H9 (cell line): ENCODE data around the gene EYA4. TPM values are rescaled to one million over a fixed set of nuclear protein-coding genes. Genes with fewer than 3 reads are reported as not detected.
A peak's percentile ranks its signal among the peaks of the same experiment; 100 is the strongest.

ENCODE experiments used
- DNase-seq: peaks from one replicate; pipeline ENCODE4 v3.0.0-alpha.2; 2017
- H2AFZ ChIP-seq: one replicate; pipeline ENCODE4 v1.6.1; 2013; ENCODE audit warnings: mild to moderate bottlenecking, low read length, control low read depth, moderate library complexity
- H2AK5ac ChIP-seq: 2 replicates; pipeline ENCODE4 v1.6.1; 2013; ENCODE audit warnings: low read length, control low read depth, mixed read lengths; ENCODE audit not compliant: insufficient read length
- H2BK120ac ChIP-seq: one replicate; pipeline ENCODE4 v1.6.1; 2013; ENCODE audit warnings: low read depth, mild to moderate bottlenecking, low read length, control low read depth, inconsistent platforms; ENCODE audit not compliant: poor library complexity, severe bottlenecking
- H2BK12ac ChIP-seq: 2 replicates; pipeline ENCODE4 v1.6.1; 2013; ENCODE audit warnings: low read length, control low read depth, mixed read lengths, low read depth; ENCODE audit not compliant: insufficient read length
- H2BK15ac ChIP-seq: 2 replicates; pipeline ENCODE4 v1.6.1; 2013; ENCODE audit warnings: low read depth, low read length, control low read depth
- H2BK20ac ChIP-seq: one replicate; pipeline ENCODE4 v1.6.1; 2013; ENCODE audit warnings: low read depth, mild to moderate bottlenecking, low read length, control low read depth, inconsistent platforms; ENCODE audit not compliant: poor library complexity, severe bottlenecking
- H2BK5ac ChIP-seq: 2 replicates; pipeline ENCODE4 v1.6.1; 2013; ENCODE audit warnings: low read length, control low read depth, mixed read lengths; ENCODE audit not compliant: insufficient read length
- H3K14ac ChIP-seq: 2 replicates; pipeline ENCODE4 v1.6.1; 2013; ENCODE audit warnings: low read length, control low read depth; ENCODE audit not compliant: insufficient read depth
- H3K18ac ChIP-seq: 2 replicates; pipeline ENCODE4 v1.6.1; 2013; ENCODE audit warnings: low read depth, mild to moderate bottlenecking, mixed read lengths, low read length, control low read depth; ENCODE audit not compliant: insufficient read length
- H3K23ac ChIP-seq: 2 replicates; pipeline ENCODE4 v1.6.1; 2013; ENCODE audit warnings: low read length, control low read depth, mixed read lengths, low read depth; ENCODE audit not compliant: insufficient read length
- H3K23me2 ChIP-seq: 2 replicates; pipeline ENCODE4 v1.6.1; 2013; ENCODE audit warnings: low read depth, mild to moderate bottlenecking, mixed read lengths, low read length, control low read depth; ENCODE audit not compliant: insufficient read length, poor library complexity, severe bottlenecking
- H3K27ac ChIP-seq: 2 replicates; pipeline ENCODE4 v1.5.1; 2013; ENCODE audit warnings: low read length, control low read depth, mixed read lengths, low read depth; ENCODE audit not compliant: insufficient read length
- H3K27me3 ChIP-seq: 2 replicates; pipeline ENCODE4 v1.6.1; 2013; ENCODE audit warnings: low read length, control low read depth, inconsistent platforms; ENCODE audit not compliant: insufficient read depth
- H3K4ac ChIP-seq: 2 replicates; pipeline ENCODE4 v1.6.1; 2013; ENCODE audit warnings: low read depth, mild to moderate bottlenecking, control low read depth, inconsistent platforms, low read length, moderate library complexity
- H3K4me1 ChIP-seq: 2 replicates; pipeline ENCODE4 v1.6.1; 2013; ENCODE audit warnings: low read length, control low read depth, inconsistent platforms; ENCODE audit not compliant: insufficient read depth
- H3K4me2 ChIP-seq: 2 replicates; pipeline ENCODE4 v1.6.1; 2013; ENCODE audit warnings: low read length, control low read depth, mixed read lengths; ENCODE audit not compliant: insufficient read length, insufficient read depth
- H3K56ac ChIP-seq: 2 replicates; pipeline ENCODE4 v1.6.1; 2013; ENCODE audit warnings: low read depth, mild to moderate bottlenecking, mixed read lengths, low read length, control low read depth; ENCODE audit not compliant: insufficient read length
- H3K79me1 ChIP-seq: 2 replicates; pipeline ENCODE4 v1.6.1; 2013; ENCODE audit warnings: low read depth, mild to moderate bottlenecking, moderate library complexity, low read length, control low read depth, inconsistent platforms; ENCODE audit not compliant: insufficient read depth, poor library complexity, severe bottlenecking
- H3K79me2 ChIP-seq: 2 replicates; pipeline ENCODE4 v1.6.1; 2013; ENCODE audit warnings: low read length, control low read depth, inconsistent platforms; ENCODE audit not compliant: insufficient read depth
- H3K9ac ChIP-seq: 2 replicates; pipeline ENCODE4 v1.6.1; 2013; ENCODE audit warnings: low read length, control low read depth, mixed read lengths; ENCODE audit not compliant: insufficient read length; ENCODE audit errors: extremely low read depth
- H3K9me3 ChIP-seq: one replicate; pipeline ENCODE4 v1.6.1; 2013; ENCODE audit warnings: low read depth, low read length, inconsistent platforms; ENCODE audit not compliant: control insufficient read depth
- H3T11ph ChIP-seq: one replicate; pipeline ENCODE4 v1.6.1; 2013; ENCODE audit warnings: mild to moderate bottlenecking, low read length, control low read depth, inconsistent platforms
- H4K20me1 ChIP-seq: one replicate; pipeline ENCODE4 v1.6.1; 2013; ENCODE audit not compliant: control insufficient read depth, insufficient read length, insufficient read depth
- H4K5ac ChIP-seq: 2 replicates; pipeline ENCODE4 v1.6.1; 2013; ENCODE audit warnings: low read depth, mild to moderate bottlenecking, mixed read lengths, low read length, control low read depth; ENCODE audit not compliant: insufficient read length
- H4K8ac ChIP-seq: replicated peaks from 2 replicates; pipeline ENCODE4 v1.6.1; 2013; ENCODE audit warnings: low read length, control low read depth, mixed read lengths, low read depth; ENCODE audit not compliant: insufficient read length
- H4K91ac ChIP-seq: 2 replicates; pipeline ENCODE4 v1.6.1; 2013; ENCODE audit warnings: low read depth, mild to moderate bottlenecking, moderate library complexity, mixed read lengths, low read length, control low read depth; ENCODE audit not compliant: insufficient read length
- H3K27ac Mint-ChIP-seq, 3 experiments: 2 replicates in 2 of 3; 3 replicates in 1 of 3; pipeline ENCODE4 v1.8.0; 2020 to 2021; ENCODE audit warnings: mixed read lengths in 3 of 3, mild to moderate bottlenecking in 1 of 3, moderate library complexity in 1 of 3
- H3K27me3 Mint-ChIP-seq: 2 replicates; pipeline ENCODE4 v1.8.0; 2021; ENCODE audit warnings: low read depth, mild to moderate bottlenecking, moderate library complexity, mixed read lengths
- H3K36me3 Mint-ChIP-seq, 3 experiments: 2 replicates in 2 of 3; 3 replicates in 1 of 3; pipeline ENCODE4 v1.8.0; 2020 to 2021; ENCODE audit warnings: low read depth in 3 of 3, mixed read lengths in 3 of 3; ENCODE audit not compliant: insufficient read depth in 1 of 3
- H3K4me1 Mint-ChIP-seq, 2 experiments: 2 replicates each; pipeline ENCODE4 v1.8.0; 2020; ENCODE audit warnings: mixed read lengths in 2 of 2
- H3K4me3 Mint-ChIP-seq, 2 experiments: 2 replicates in 1 of 2; 3 replicates in 1 of 2; pipeline ENCODE4 v1.8.0; 2020 to 2021; ENCODE audit warnings: mild to moderate bottlenecking in 2 of 2, mixed read lengths in 2 of 2, moderate library complexity in 1 of 2
- H3K9me3 Mint-ChIP-seq, 2 experiments: 2 replicates in 1 of 2; 3 replicates in 1 of 2; pipeline ENCODE4 v1.8.0; 2020; ENCODE audit warnings: mild to moderate bottlenecking in 2 of 2, mixed read lengths in 2 of 2, moderate library complexity in 1 of 2
- CTCF ChIP-seq: fragments of 200-600 bp; sonication (generic); conservative IDR thresholded peaks from 3 replicates; pipeline ENCODE4 v1.8.0; 2021; ENCODE audit warnings: antibody characterized with exemption, mild to moderate bottlenecking
- WGBS: extraction: QIAGEN DNeasy Blood & Tissue Kit; methylation state at CpG from one replicate; pipeline ENCODE4 v1.1.7; 2013; ENCODE audit warnings: missing lambda C conversion rate, low lambda C conversion rate, mixed read lengths; ENCODE audit not compliant: insufficient read length; ENCODE audit errors: extremely low coverage; 5-methylcytosine and 5-hydroxymethylcytosine counted together
- total RNA-seq: library from RNA; stranded (reverse); gene quantifications from 2 replicates; pipeline ENCODE4 v1.2.1, GENCODE V29; 2021

The EYA4 gene
- total RNA-seq, 1 experiment from 2014 or later, result 0.26 TPM

GRCh38 chr6:133410638-133411435 is 169.7 kb downstream of the EYA4 start:
- DNase-seq, result peak; percentile 50
- no peak overlapping the region for H2AK5ac ChIP-seq
- H3K4me3 Mint-ChIP-seq, result peak overlapping the region; percentile 29 to 72; a peak in 4 of 5 replicates
- H2BK12ac ChIP-seq, result no peak overlapping the region
- H3K79me2 ChIP-seq, result no peaks in the 10 kb centered on the region
- no peak overlapping the region for H4K91ac ChIP-seq
- H3K4ac ChIP-seq, result no peak overlapping the region
- no peak overlapping the region for H2BK15ac ChIP-seq
- peaks cover 2% of the 10 kb centered on the region for H3K23me2 ChIP-seq
- no peak overlapping the region for H3T11ph ChIP-seq
- peak overlapping the region in 2 of 3 experiments; percentile 53 to 84; a peak in 5 of 7 replicates for H3K27ac Mint-ChIP-seq
- no peak overlapping the region for H4K5ac ChIP-seq
- peak overlapping the region; percentile 78 for H2AFZ ChIP-seq
- H3K9ac ChIP-seq, result no peak overlapping the region
- no peak for TF ChIP-seq CTCF
- H3K36me3 Mint-ChIP-seq, result no peaks in the 10 kb centered on the region
- H3K27me3 Mint-ChIP-seq, result no peaks in the 10 kb centered on the region
- H3K27me3 ChIP-seq, result no peaks in the 10 kb centered on the region
- H2BK120ac ChIP-seq, result no peak overlapping the region
- H2BK5ac ChIP-seq, result no peak overlapping the region
- H3K18ac ChIP-seq, result no peak overlapping the region
- no peak overlapping the region for H4K8ac ChIP-seq
- H3K4me2 ChIP-seq, result peak overlapping the region; percentile 36
- no CpG with 5 or more reads among the region's 6 CpGs for WGBS
- H3K14ac ChIP-seq, result no peak overlapping the region
- H3K23ac ChIP-seq, result no peak overlapping the region
- H3K9me3 Mint-ChIP-seq, result no peaks in the 10 kb centered on the region
- peaks cover 18 to 27% of the 10 kb centered on the region in 2 experiments for H3K4me1 Mint-ChIP-seq
- H3K79me1 ChIP-seq, result no peaks in the 10 kb centered on the region
- H3K9me3 ChIP-seq, result no peaks in the 10 kb centered on the region
- H3K4me1 ChIP-seq, result no peaks in the 10 kb centered on the region
- H3K27ac ChIP-seq, result no peak overlapping the region
- H2BK20ac ChIP-seq, result no peak overlapping the region
- H3K56ac ChIP-seq, result no peak overlapping the region
- no peaks in the 10 kb centered on the region for H4K20me1 ChIP-seq
